Endothelial cell of umbilical vein (primary cell): ENCODE results near the gene L1CAM. TPM values are rescaled to one million over a fixed set of nuclear protein-coding genes. Genes with fewer than 3 reads are reported as not detected.

Experiments used
- BruUV-seq: library from RNA; stranded (reverse); fragments of 400-500 nt; replicated peaks from 2 replicates; lab custom pipeline; 2021; lab: Mats Ljungman, UMichigan
- CTCF ChIA-PET: fragments of 300-600, 350-600 bp; sonication (Branson Sonifier 250); formaldehyde crosslinking; loops from one replicate; lab custom pipeline; 2021; ENCODE audit warnings: antibody characterized with exemption, inconsistent platforms; lab: Charles Lee
- POLR2A ChIA-PET: fragments of 300-600, 350-600 bp; sonication (Branson Sonifier 250); formaldehyde crosslinking; loops from one replicate; lab custom pipeline; 2021; ENCODE audit warnings: antibody characterized with exemption, inconsistent platforms; lab: Charles Lee
- DNase-seq: peaks from one replicate; pipeline ENCODE4 v3.0.0-alpha.2; 2011; ENCODE audit warnings: low read depth, low spot score
- FAIRE-seq: peaks from 2 replicates; lab custom pipeline; 2011; peaks lifted over from hg19 to GRCh38; lab: Jason Lieb, UNC
- H2AFZ ChIP-seq: 2 replicates; pipeline ENCODE4 v1.6.0; 2012; ENCODE audit warnings: low read depth, low read length, control low read depth, inconsistent platforms
- H3K27ac ChIP-seq: 2 replicates; pipeline ENCODE4 v1.5.1; 2011; ENCODE audit warnings: low read depth, mild to moderate bottlenecking, control low read depth, low read length, moderate library complexity; ENCODE audit not compliant: insufficient read depth
- H3K27me3 ChIP-seq, 2 experiments: 2 replicates each; pipeline versions ENCODE4 v1.6.0 to v1.6.1; 2011; ENCODE audit warnings: low read length in 2 of 2, mixed read lengths in 1 of 2; ENCODE audit not compliant: control insufficient read depth in 2 of 2, insufficient read depth in 2 of 2
- H3K36me3 ChIP-seq, 2 experiments: 2 replicates in 1 of 2; 3 replicates in 1 of 2; pipeline ENCODE4 v1.5.1; 2011; ENCODE audit warnings: low read length in 2 of 2, mild to moderate bottlenecking in 1 of 2, moderate library complexity in 1 of 2; ENCODE audit not compliant: control insufficient read depth in 2 of 2, insufficient read depth in 2 of 2; ENCODE audit errors: extremely low read depth in 1 of 2
- H3K4me1 ChIP-seq: 3 replicates; pipeline ENCODE4 v1.5.1; 2011; ENCODE audit warnings: mild to moderate bottlenecking, low read length; ENCODE audit not compliant: control insufficient read depth, insufficient read depth; ENCODE audit errors: extremely low read depth
- H3K4me2 ChIP-seq: 2 replicates; pipeline ENCODE4 v1.6.1; 2011; ENCODE audit warnings: low read length, control low read depth, mixed read lengths; ENCODE audit not compliant: insufficient read depth
- H3K4me3 ChIP-seq, 3 experiments: fragments of 200-600 bp in 1 of 3; sonication (generic), shearing (Covaris generic) in 1 of 3; replicated peaks in 1 of 3; 2 replicates each; pipeline ENCODE4 v1.5.1; 2011 to 2016; ENCODE audit warnings: control low read depth in 3 of 3, low read length in 3 of 3, mild to moderate bottlenecking in 2 of 3, inconsistent platforms in 1 of 3, low read depth in 1 of 3, moderate library complexity in 1 of 3; ENCODE audit not compliant: insufficient read depth in 1 of 3
- H3K79me2 ChIP-seq: 2 replicates; pipeline ENCODE4 v1.6.0; 2012; ENCODE audit warnings: low read length, inconsistent platforms; ENCODE audit not compliant: control insufficient read depth, insufficient read depth
- H3K9ac ChIP-seq: replicated peaks from 2 replicates; pipeline ENCODE3; 2011; ENCODE audit warnings: low read length, control low read depth; ENCODE audit not compliant: insufficient read depth; ENCODE audit errors: extremely low read depth
- H3K9me1 ChIP-seq: replicated peaks from 3 replicates; pipeline ENCODE4 v1.6.0; 2011; ENCODE audit warnings: mild to moderate bottlenecking, low read length; ENCODE audit not compliant: control insufficient read depth, insufficient read depth; ENCODE audit errors: extremely low read depth
- H3K9me3 ChIP-seq: replicated peaks from 2 replicates; pipeline ENCODE4 v1.5.1; 2012; ENCODE audit warnings: low read length, inconsistent platforms; ENCODE audit not compliant: control insufficient read depth, insufficient read depth
- H4K20me1 ChIP-seq: replicated peaks from 2 replicates; pipeline ENCODE3; 2011; ENCODE audit warnings: mild to moderate bottlenecking, low read length; ENCODE audit not compliant: control insufficient read depth, insufficient read depth; ENCODE audit errors: extremely low read depth
- CTCF ChIP-seq, 2 donors: IDR thresholded peaks; 1 replicate in 1 of 2; 2 replicates in 1 of 2; pipeline ENCODE4 v1.5.1; 2011; ENCODE audit warnings: low read length in 2 of 2, mild to moderate bottlenecking in 2 of 2, moderate library complexity in 2 of 2, control low read depth in 1 of 2, inconsistent platforms in 1 of 2, low read depth in 1 of 2; ENCODE audit not compliant: insufficient read depth in 1 of 2; ENCODE audit errors: extremely low read depth in 1 of 2
- EZH2 ChIP-seq: IDR thresholded peaks from 2 replicates; pipeline ENCODE4 v1.6.1; 2012; ENCODE audit warnings: borderline replicate concordance, low read depth, mild to moderate bottlenecking, moderate library complexity, low read length, inconsistent platforms; ENCODE audit not compliant: severe bottlenecking
- GATA2 ChIP-seq: IDR thresholded peaks from 2 replicates; pipeline ENCODE4 v1.7.0; 2011; ENCODE audit warnings: low read depth, mild to moderate bottlenecking, moderate library complexity, mixed read lengths, low read length; ENCODE audit not compliant: insufficient read length, insufficient read depth
- dilution Hi-C: fragments of 300-500 bp; cut with MboI; formaldehyde crosslinking; loops from one replicate; pipeline ENCODE4 v1.15.0; 2019; ENCODE audit warnings: low sequenced_read_pairs; ENCODE audit not compliant: extremely low pct_ligation_motif_present
- intact Hi-C: fragments of 100-400 bp; cut with micrococcal nuclease; formaldehyde crosslinking; loops from one replicate; pipeline ENCODE4 v1.10.0; 2022
- polyA plus RNA-seq, 4 experiments: library from polyadenylated mRNA; depleted of rRNA in 3 of 4; stranded (reverse) in 3 of 4; unstranded in 1 of 4; fragments of >200 nt; gene quantifications; 2 replicates each; pipeline versions ENCODE4 v1.2.1 to v1.2.3, GENCODE V29; 2011 to 2012; ENCODE audit warnings: missing spikeins in 1 of 4
- total RNA-seq: library from RNA; stranded (reverse); gene quantifications from 2 replicates; pipeline ENCODE4 v1.2.3, GENCODE V29; 2021
- TF ChIP-seq, protein P1 (sequence below): IDR thresholded peaks from 2 replicates; pipeline ENCODE4 v1.6.1; 2011; ENCODE audit not compliant: insufficient read depth, insufficient read length

The L1CAM gene
- total and polyA plus RNA-seq, 2 donors (not counting 3 experiments of a cell fraction or from before 2014, with no cell fraction given), result 0.01 TPM; not detected in 1

DNA sequence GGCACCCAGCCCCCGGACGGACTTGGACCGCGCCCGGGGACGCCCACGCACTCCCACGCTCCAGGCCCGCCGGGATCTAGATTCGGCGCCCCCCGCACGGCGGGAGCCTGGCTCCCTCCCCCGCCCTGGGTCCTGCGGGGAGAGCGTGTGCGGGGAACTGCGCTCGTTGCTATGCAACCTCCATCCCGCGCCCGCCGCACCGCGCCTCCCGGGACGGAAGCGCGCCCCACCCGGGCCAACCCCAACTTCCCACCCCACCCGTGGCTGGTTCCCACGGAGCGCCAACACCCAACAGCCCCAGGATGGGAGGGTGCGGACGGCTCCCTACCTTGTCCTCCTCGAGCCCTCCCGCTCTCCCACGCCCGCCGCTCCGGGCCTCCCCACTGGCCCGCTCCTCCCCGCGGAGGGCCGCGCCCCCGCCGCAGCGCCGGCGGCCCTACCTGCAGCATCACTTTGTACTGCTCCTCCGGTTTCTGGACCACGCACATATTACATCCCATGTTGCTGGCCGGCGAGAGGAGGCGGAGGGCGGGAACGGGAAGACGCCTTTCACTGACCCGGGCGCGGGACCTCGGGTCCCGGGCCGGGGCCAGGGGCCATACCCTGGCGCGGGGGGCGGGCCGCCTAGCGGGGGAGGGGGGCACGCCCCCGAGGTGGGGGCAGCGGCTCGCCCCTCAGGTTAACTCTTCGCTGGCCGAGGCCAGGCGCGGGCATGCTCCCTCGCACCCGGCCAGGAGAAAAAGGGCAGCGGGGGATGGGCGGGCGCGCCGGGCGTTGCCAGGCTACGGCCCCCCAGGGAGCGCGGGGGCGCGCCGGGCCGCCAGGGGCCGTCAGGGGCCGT lies 56.0 kb downstream of the L1CAM start, which contains the start of gene PDZD4:
Gene PDZD4, minus strand, starts transcription at position 746 of the 841 bp plus-strand sequence. Its CDS starts 246 bp downstream, at position 500.
- no peaks in the 10 kb centered on the region for H3K4me1 ChIP-seq
- no peaks in the 10 kb centered on the region for H3K79me2 ChIP-seq
- ChIA-PET POLR2A (no interaction called here), CTCF (no interaction called here)
- no peak within 1 kb of the TSS for H2AFZ ChIP-seq
- H3K4me3 ChIP-seq, result no peak within 1 kb of the TSS
- dilution Hi-C loops (no loop called here), intact Hi-C loops (no loop called here)
- H4K20me1 ChIP-seq, result no peaks in the 10 kb centered on the region
- no peak for FAIRE-seq
- TF ChIP-seq EZH2, result peak; percentile 72
- TF ChIP-seq CTCF (IDR thresholded peaks at IDR 0.05; ENCODE audit: extremely low read depth in 1 of 2, insufficient read depth in 1 of 2, low read depth in 1 of 2, low read length in 2 of 2), result no peak
- TF ChIP-seq GATA2, result no peak
- TF ChIP-seq, protein P1, sequence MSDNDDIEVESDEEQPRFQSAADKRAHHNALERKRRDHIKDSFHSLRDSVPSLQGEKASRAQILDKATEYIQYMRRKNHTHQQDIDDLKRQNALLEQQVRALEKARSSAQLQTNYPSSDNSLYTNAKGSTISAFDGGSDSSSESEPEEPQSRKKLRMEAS, result no peak
- H3K27ac ChIP-seq, result no peak within 1 kb of the TSS
- H3K36me3 ChIP-seq, result no peaks in the 10 kb centered on the region
- no peak within 1 kb of the TSS for H3K9ac ChIP-seq
- DNase-seq, result no peak
- no peaks in the 10 kb centered on the region for H3K9me3 ChIP-seq
- H3K27me3 ChIP-seq, result peaks cover 33 to 38% of the 10 kb centered on the region in 2 experiments
- BruUV-seq, result no TSS peak
- H3K9me1 ChIP-seq, result no peaks in the 10 kb centered on the region
- H3K4me2 ChIP-seq, result no peak within 1 kb of the TSS
